ENCODE results near the gene PLA2G3.
"Not testable (repeated sequence)": the region's sequence is repeated elsewhere in the genome, so short reads cannot be mapped to it uniquely, and the experiment has no call there.

Gene PLA2G3

DNA sequence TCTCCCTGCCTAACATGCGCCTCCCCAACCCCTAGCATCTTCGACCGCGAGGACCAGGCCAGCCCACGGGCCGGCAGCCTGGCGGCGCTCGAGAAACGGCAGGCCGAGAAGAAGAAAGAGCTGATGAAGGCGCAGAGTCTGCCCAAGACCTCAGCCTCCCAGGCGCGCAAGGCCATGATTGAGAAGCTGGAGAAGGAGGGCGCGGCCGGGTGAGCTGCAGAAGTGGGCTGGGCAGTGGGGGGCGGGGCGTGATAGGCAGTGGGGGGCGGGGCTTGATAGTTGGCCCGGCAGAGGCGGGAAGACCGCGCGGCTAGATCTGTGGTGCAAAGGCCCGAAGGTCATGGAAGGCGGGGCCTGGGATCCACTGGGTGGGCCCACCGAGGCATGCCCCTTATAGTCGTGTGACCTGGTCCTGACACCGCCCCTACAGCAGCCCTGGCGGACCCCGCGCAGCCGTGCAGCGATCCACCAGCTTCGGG is 41.6 kb downstream of the PLA2G3 start:
- DNase-seq, result no peak

DNA sequence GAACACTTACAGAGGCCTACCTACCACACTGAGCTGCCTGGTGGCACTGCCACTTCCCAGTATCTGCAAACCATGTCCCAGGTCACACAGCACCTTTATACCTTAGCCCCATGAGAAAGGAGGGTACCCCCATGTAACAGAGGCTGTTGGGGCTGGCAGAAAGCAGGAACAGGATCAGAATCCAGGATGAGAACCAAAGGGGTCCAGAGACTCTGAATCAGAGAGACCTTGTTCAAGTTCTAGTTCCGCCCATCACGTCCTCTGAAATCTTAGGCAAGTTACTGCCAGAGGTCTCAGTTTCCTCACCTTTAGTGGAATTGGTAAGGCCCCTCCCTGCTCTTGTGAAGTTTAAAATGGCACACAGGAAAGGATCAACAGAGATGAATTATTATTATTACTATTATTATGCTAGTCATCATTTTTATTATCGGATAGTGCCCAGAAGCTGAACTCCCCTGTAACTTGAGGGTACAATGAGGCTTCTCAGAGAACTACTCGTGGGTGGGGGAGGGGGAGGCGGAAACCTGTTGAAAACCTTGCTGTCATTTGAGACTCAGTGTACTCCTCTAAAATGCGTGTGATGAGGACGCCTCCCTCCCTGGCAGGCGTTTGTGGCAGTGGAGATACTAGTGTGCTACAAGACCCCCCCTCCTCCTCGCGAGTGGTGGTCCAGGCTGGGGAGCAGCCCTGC is 42.2 kb downstream of the PLA2G3 start:
- no peak for DNase-seq

DNA sequence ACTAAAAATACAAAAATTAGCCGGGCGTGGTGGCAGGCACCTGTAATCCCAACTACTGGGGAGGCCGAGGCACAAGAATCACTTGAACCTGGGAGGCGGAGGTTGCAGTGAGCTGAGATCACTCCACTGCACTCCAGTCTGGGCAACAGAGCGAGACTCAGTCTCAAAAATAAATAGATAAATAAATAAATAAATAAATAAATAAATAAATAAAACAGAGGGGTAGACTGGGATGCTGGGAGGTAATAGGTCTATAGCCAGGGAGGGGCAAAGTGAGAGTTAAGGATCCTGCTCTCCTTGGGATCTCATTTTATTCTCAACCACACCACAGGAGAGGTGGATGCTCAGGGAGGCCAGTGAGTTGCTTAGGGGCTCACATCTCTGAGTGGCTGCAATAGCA is 42.8 kb downstream of the PLA2G3 start:
- not testable (repeated sequence) for DNase-seq

DNA sequence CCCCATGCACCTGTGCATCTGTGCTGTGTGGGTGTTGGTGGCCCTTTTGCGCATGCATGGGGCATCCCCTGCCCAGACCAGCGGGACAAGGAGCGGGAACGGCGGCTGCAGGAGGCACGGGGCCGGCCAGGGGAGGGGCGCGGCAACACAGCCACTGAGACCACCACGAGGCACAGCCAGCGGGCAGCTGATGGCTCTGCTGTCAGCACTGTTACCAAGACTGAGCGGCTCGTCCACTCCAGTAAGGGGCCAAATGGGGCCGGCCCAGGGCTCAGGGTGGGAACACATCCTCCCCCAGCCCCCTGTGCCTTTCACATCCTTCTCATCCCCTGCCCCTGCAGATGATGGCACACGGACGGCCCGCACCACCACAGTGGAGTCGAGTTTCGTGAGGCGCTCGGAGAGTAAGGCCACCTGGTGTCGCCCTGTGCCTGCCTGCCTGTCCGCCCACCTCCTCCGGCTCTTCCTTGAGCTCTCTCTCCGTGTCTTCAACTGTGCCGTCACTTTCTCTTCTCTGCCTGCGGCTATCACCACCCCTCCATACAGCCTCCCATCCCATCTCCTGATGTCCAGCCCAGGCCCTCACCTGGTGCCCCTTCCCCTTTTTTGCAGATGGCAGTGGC is 43.5 kb downstream of the PLA2G3 start:
- DNase-seq, result no peak

DNA sequence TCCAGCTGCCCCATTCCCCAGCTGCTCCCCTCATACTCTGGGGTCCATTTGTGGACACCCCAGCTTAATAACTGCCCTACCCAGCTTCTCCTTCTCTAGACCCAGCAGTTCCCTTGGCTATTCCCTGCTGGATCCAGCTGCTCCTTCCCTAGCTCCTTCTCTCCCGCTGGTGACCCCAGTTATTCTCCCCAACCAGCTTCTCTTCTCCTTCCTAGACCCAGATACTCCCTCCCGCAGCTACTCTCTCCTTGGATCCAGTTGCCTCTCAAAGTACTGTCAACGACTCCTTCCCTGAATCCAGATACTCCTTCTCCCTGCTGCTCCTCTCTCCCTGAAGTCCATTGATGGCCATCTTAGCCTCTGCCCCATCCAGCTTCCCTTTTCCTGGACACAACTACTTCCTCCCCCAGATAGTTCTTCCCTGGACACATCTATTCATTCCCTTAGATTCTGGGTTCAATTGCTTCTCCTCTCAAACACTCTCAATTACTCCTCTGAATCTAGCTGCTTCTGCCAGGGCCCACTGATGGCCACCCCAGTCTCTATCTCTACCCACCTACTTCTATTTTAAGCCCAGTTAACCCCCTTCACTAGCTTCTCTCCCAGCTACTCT is 44.6 kb downstream of the PLA2G3 start:
- no peak for DNase-seq

DNA sequence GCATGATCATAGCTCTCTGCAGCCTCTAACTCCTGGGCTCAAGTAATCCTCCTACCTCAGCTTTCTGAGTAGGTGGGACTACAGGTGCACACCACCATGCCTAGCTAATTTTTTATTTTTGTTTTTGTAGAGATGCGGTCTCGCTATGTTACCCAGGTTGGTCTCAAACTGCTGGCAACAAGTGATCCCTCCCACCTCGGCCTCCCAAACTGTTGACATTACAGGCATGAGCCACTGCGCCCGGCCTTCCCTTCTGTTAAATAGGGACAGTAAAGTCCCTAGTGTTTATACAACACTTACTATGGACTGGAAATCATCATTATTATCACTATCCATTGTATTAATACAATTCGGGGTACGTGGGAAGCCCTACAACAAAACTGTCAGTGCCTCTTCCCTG is 45.6 kb downstream of the PLA2G3 start:
- no peak for DNase-seq

DNA sequence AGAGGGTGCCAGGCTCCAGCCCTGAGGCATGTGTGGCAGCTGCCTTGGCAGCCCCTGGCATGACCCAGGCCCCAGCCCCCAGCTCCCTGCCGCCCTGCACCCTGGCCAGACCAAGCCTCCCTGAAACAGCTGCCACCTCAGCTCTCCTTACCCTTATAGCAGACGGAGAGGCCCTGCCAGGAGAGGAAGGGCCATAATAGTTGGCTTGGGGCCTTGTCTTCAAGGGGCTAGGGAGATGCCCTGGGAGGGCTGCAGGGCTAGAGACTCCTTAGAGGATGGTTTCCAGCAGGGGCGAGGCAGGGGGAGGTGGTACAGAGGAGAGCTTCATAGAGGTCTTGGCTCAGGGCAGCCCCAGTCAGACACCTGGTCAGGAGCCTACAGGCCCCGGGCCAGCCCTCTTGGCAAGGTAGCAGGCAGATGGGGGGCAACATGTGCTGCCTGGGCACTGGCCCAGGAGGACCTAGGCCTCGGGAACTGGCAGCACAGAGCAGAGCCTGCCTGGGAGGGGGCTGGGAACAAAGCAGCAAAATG is 46.2 kb downstream of the PLA2G3 start:
- peak; percentile 88 for DNase-seq

DNA sequence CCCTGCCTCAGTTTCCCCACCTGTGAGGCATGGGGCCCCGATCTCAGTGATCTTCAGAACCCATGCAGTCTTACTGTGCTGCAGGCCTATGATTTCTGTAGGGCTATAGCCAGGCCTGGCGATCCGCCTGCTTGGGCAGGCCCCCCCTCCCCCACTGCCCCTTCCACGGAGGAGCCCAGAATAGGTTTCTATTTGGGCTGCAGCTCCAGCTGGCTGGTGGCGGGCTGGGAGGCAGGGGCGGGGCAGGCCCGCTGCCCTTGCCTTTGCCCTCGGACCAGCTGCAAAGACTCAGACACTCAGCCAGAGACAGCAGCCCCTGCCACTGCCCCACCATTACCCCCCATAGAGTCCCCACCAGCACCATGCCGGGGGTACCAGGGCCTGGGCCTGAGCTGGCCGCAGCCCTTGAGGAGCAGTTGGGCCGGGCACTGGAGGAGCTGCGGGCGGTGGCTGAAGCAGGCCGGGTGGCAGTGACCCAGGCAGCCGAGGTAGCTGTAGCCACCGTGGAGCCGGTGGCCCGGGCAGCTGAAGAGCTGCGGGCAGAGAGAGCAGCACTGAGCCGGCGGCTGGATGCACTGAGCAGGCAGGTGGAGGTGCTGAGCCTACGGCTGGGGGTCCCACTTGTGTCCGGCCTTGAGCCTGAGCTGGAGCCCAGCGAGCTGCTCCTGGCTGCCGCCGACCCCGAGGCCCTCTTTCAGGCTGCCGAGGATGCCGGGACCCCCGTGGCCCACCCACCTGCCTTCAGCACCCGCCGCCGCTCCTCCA is 47.0 kb downstream of the PLA2G3 start:
- peak; percentile 2 for DNase-seq

DNA sequence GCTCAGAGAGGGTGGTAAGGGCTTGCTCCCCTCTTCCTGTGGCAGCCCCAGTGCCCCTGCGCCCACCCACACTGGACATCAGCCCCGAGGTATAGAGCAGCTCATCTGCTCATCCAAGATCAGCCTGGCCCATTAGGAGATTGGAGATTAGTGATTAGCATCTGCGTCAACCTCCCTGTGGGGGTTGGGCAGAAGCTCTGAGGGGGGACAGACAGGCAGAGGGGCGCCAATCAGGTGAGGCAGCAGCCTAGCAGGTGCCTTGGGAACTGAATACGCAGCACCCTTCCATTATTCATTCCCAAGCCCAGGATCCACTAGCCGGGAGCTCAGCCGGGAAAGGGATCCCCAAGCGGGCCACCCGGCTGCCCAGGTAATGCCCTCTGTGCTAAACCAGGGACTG is 48.1 kb downstream of the PLA2G3 start:
- DNase-seq, result no peak

DNA sequence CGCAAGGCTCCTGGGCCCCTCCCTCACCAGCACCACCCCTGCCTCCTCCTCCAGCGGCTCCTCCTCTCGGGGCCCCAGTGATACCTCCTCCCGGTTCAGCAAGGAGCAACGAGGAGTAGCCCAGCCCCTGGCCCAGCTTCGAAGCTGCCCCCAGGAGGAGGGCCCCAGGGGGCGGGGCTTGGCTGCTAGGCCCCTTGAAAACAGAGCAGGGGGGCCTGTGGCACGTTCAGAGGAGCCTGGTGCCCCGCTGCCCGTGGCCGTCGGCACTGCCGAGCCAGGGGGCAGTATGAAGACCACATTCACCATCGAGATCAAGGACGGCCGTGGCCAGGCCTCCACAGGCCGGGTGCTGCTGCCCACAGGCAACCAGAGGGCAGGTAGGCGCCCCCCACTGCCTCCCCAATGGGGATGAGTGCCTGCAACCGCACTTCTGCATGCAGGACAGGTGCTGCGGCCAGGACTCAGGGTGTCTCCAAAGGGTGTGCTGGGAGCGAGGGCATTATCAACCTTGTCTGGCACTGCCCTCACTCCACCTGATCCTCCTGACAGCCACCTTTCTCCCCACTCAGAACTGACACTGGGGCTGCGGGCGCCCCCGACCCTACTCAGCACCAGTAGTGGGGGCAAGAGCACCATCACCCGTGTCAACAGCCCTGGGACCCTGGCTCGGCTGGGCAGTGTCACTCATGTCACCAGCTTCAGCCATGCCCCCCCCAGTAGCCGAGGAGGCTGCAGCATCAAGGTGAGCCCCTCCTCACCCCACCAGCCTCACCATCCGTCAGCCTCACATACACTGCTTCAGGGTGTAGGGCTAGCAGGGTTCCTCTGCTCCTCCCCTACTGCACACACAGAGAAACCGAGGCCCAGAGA is 49.0 kb downstream of the PLA2G3 start:
- DNase-seq, result no peak

DNA sequence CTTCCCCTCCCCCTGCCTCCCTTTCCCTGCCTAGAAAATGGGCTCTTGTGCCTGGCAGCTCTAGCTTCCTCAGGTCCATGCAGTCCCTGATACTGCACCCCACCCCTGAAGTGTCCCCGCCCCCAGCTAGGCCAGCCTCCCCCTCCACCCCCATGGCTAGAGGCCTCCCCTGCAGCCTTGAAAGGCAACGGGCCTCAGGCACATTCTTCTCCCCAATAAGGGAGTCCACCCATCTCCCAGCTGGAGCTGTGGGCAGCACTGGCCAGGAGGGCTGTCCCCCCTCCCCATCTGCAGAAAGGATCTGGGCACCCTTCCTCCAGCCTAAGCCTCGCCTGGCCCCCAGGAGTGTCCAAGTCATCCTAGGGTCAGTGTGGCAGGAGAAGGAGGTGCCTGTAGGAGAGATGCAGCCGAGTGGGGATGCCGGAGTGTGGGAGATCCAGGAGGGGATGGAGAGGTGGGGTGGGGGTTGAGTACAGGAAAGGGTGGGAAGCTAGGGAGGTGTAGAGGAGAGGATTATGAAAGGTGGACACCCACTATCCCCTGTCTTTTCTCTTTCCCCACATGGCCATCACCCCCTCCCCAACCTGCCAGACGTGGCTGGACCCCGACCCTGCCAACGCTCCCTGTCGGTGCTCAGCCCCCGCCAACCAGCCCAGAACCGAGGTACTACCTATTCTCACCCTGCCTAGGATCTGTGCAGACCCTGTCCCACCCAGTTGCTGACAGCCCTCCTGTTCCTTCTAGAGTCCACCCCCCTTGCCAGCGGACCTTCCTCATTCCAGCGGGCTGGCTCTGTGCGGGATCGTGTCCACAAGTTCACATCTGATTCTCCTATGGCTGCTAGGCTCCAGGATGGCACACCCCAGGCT is 49.9 kb downstream of the PLA2G3 start:
- DNase-seq, result no peak

DNA sequence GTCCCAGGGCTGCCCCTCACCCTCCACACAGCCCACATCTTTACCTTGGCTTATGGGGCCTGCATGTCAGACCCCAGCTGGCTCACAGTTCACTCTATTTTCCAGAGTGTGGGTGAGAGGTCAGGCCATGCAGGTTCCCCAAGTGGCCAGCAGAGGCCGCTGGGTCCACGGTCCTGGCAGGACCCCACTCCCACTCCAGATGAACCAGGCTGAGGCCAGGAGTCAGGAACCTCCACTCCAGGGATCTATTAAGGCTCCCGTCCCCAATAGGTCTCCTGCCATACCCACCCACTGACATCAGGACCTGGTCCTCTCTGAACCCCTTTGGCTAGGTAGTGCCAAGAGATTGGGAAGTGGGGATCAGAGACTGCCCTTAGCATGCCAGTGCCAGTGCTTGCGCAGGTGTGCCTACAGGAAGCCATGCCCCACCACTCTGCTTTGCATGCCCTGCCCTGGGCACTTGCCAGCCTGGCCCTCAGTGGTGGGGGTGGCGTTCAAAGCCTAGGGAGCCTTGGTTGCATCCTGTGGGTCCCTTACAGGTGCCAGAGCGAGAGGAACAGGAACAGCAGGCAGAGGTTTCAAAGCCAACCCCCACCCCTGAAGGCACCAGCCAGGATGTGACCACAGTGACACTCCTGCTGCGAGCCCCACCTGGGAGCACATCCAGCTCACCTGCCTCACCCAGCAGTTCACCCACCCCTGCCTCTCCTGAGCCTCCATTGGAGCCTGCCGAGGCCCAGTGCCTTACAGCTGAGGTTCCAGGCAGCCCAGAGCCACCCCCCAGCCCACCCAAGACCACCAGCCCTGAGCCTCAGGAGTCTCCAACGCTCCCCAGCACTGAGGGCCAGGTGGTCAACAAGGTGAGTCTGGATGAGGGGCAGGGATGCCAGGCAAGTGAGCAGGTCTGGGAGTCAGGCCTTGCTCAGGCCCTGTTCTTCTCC is 50.9 kb downstream of the PLA2G3 start:
- DNase-seq, result no peak

DNA sequence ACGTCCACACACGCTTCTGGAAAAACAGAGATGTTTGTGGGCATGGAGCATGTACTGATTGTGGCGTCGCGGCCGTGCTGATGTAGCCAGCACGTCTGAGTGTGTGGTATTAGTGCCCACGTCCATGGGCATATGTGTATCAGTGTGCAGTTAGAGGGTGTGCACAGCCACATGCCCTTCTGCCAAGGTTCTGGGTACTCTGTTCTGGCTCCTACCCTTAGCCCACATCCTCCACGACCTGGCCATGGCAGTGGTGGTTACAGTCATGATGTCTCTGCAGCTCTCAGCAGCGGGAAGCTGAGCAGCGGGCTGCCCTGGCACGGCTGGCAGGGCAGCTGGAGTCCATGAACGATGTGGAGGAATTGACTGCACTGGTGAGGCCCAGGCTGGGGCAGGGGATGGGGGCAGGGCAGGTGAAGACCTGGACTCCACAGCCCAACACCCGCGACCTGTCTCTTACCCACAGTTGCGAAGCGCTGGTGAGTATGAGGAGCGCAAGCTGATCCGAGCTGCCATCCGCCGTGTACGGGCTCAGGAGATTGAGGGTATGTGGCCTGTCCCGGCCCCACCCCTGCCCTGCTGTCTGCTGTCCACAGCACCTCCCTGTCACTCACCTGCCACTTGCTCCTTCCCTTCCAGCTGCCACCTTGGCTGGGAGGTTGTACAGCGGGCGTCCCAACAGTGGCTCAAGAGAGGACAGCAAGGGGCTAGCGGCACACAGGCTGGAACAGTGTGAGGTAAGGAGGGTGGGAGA is 51.9 kb downstream of the PLA2G3 start:
- no peak for DNase-seq

DNA sequence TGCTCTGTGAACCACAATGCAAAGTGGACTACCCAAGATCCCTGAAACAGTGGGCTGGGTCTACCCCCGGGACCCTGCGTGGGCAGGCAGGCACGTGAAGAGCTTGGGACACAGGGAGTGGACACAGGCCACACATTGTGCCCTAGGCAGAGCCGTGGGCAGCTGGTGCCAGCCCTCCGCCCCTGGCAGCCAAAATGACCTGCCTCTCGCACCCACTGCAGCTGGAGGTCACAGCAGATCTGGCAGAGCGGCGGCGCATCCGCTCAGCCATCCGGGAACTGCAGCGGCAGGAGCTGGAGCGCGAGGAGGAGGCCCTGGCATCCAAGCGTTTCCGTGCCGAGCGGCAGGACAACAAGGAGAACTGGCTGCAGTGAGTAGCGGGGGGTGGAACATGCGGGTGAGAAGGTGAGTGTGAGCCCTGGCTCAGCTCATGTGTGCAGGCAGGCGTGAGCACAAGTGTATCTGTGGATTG is 52.5 kb downstream of the PLA2G3 start:
- DNase-seq, result no peak

DNA sequence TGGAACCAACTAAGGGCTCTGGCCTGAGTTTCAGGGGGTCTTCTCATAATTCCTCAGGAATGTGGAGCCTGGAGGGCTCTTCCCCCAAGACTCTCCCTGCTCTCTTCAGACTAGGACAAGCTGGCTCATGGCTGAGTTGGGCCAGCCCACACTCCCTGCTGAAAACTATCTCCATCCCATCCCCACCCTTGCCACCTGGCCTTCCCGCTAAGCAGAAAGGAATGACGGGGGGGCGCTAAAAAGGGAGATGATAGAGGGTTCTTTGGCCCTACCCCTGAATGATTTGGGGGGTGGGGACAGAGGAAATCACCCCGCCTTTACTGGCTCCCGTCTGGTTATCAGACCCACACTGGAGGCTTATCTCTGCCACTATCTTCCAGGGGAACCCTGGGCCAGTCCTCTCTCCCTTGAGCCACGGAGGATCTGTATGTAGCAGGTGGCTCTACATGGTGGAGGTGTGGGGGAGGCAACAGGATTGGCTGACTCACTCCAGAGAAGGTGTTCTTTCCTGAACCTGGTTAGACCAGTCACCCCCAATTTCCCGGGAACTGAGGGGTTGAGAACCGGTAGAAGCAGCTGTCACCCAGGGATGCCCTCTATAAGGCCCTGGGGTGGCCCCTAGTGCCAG is 53.5 kb downstream of the PLA2G3 start:
- no peak for DNase-seq

DNA sequence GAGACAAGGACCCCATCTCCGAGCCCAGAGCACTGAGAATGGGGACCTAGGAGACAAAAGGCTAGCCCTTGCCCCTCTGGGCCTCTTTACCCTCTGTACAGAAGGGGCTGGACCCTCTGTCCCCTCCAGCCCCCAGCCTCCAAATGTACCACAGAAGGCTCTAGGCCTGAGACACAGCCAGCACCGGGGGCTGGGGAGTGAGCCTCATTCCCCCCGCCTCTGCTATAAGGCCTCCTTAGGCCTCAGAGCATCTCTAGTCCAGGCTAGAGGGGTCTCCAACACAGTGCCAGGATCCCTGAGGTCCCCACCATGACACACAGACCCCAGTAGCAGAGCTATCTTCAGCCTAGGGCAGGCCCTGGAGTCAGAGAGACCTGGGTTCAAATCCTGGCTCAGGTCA is 54.4 kb downstream of the PLA2G3 start:
- no peak for DNase-seq

DNA sequence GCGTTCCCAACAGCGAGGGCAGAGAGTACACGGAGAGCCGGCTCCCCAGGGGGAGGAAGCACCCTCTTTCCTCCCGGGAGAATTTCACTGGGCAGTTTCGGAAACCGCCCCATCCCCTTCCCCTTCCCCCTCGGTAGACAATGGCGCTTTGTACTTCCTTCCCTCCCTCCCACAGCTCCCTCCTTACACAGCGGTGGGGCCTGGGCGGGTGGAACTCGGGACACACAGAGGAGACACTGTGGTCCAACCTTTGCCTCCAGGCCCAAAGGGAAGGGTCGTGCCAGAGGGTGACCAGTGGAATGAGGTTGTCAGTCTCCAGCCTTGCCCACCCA is 54.8 kb downstream of the PLA2G3 start:
- no peak for DNase-seq

DNA sequence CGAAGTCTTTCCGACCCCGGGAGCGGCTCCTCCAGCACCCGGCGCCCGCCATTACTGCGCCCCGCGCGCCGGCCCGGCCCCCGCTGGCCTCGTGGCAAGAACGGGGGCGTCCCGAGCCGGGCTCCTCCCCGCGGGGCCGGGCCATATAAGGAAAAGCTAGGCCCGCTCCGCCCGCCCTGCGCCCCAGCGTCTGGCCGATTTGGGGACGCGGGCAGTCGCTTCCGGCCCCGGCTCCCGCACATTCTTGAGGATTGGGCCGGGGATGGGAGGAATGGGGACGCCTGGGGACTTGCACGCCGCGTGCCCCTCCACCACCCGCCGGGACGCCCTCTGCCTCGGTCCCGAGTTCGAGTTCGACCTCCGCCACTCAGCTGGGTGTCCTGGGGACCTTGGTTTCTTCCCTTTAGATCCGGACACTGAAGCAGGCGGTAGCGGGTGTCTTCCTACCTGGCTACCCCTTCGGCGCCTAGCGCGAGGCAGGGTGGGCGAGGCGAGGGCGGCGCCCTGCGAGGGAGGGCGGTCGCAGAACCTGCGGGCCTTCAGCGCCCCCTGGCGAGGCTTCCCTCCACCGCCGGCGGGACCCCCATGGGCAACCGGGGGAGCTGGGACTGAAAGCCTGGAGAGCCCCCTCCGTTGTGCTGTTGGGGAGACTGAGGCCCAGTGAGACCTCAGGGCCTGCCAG is 55.4 kb downstream of the PLA2G3 start:
- no peak for DNase-seq
